PC-9 (cell line): Measurements from ENCODE around the gene PAF1. TPM values are rescaled to one million over a fixed set of nuclear protein-coding genes. Genes with fewer than 3 reads are reported as not detected.

ENCODE experiments used
- BruUV-seq: library from RNA; stranded (reverse); fragments of 400-500 nt; replicated peaks from 2 replicates; lab custom pipeline; 2021; lab: Mats Ljungman, UMichigan
- CTCF ChIA-PET: fragments of 300-600 bp; sonication (Branson Sonifier 250); formaldehyde crosslinking; loops from one replicate; lab custom pipeline; 2022; ENCODE audit warnings: antibody characterized with exemption; lab: Charles Lee
- POLR2A ChIA-PET: fragments of 300-600 bp; sonication (Branson Sonifier 250); formaldehyde crosslinking; loops from one replicate; lab custom pipeline; 2022; ENCODE audit warnings: antibody characterized with exemption; ENCODE audit not compliant: unreplicated experiment; lab: Charles Lee
- DNase-seq, 2 experiments: peaks; one replicate each; pipeline versions ENCODE4 v3.0.0 to v3.0.0-alpha.2; 2015 to 2022; ENCODE audit warnings: mixed read lengths in 1 of 2
- H2AFZ ChIP-seq: fragments of 200-600 bp; sonication (generic); 2 replicates; pipeline ENCODE4 v1.8.1; 2017; ENCODE audit warnings: antibody characterized with exemption
- H3F3A ChIP-seq: fragments of 200-600 bp; sonication (generic); 2 replicates; pipeline ENCODE4 v1.8.1; 2017; ENCODE audit warnings: antibody characterized with exemption, mild to moderate bottlenecking, low read depth; ENCODE audit not compliant: insufficient read depth
- H3K27ac ChIP-seq: fragments of 200-600 bp; sonication (generic); 2 replicates; pipeline ENCODE4 v1.6.1; 2016; ENCODE audit warnings: mixed run types
- H3K27me3 ChIP-seq: fragments of 200-600 bp; sonication (generic); 2 replicates; pipeline ENCODE4 v1.6.1; 2016; ENCODE audit warnings: low read depth, mixed run types; ENCODE audit not compliant: insufficient read depth
- H3K36me3 ChIP-seq: fragments of 200-600 bp; sonication (generic); 2 replicates; pipeline ENCODE4 v1.6.1; 2016; ENCODE audit warnings: low read depth, mixed run types
- H3K4me1 ChIP-seq: fragments of 200-600 bp; sonication (generic); replicated peaks from 2 replicates; pipeline ENCODE4 v1.6.1; 2016; ENCODE audit warnings: mixed run types; ENCODE audit not compliant: insufficient read depth
- H3K4me2 ChIP-seq: fragments of 200-600 bp; sonication (generic); 2 replicates; pipeline ENCODE4 v1.6.1; 2017; ENCODE audit warnings: mixed run types
- H3K4me3 ChIP-seq: fragments of 200-600 bp; sonication (generic); 2 replicates; pipeline ENCODE4 v1.6.1; 2016; ENCODE audit warnings: mixed run types
- H3K79me2 ChIP-seq: fragments of 200-600 bp; sonication (generic); 2 replicates; pipeline ENCODE4 v1.6.1; 2017; ENCODE audit warnings: low read depth, mixed run types
- H3K9me2 ChIP-seq: fragments of 200-600 bp; sonication (generic); 2 replicates; pipeline ENCODE4 v1.8.1; 2017; ENCODE audit warnings: mild to moderate bottlenecking; ENCODE audit not compliant: insufficient read depth
- H3K9me3 ChIP-seq: fragments of 200-600 bp; sonication (generic); 2 replicates; pipeline ENCODE4 v1.8.1; 2016; ENCODE audit warnings: low read depth; ENCODE audit not compliant: insufficient read depth
- H4K20me1 ChIP-seq: fragments of 200-600 bp; sonication (generic); 2 replicates; pipeline ENCODE4 v1.8.1; 2017; ENCODE audit not compliant: insufficient read depth
- EZH2 ChIP-seq: fragments of 200-600 bp; sonication (generic); IDR thresholded peaks from 2 replicates; pipeline ENCODE4 v1.8.0; 2017; ENCODE audit warnings: antibody characterized with exemption, low read depth
- intact Hi-C: fragments of 100-400 bp; cut with micrococcal nuclease; formaldehyde crosslinking; loops from one replicate; pipeline ENCODE4 v1.10.0; 2022; ENCODE audit not compliant: unreplicated experiment
- total RNA-seq: library from RNA; stranded (reverse); gene quantifications from 2 replicates; pipeline ENCODE4 v1.2.3, GENCODE V29; 2021
- TF ChIP-seq, protein P1 (sequence below): fragments of 200-600 bp; sonication (generic); conservative IDR thresholded peaks from 2 replicates; pipeline ENCODE4 v1.6.1; 2017; ENCODE audit warnings: mixed run types, antibody characterized with exemption, mild to moderate bottlenecking, moderate library complexity

PAF1 gene
- total RNA-seq, 1 experiment from 2014 or later: 61.1 TPM

DNA sequence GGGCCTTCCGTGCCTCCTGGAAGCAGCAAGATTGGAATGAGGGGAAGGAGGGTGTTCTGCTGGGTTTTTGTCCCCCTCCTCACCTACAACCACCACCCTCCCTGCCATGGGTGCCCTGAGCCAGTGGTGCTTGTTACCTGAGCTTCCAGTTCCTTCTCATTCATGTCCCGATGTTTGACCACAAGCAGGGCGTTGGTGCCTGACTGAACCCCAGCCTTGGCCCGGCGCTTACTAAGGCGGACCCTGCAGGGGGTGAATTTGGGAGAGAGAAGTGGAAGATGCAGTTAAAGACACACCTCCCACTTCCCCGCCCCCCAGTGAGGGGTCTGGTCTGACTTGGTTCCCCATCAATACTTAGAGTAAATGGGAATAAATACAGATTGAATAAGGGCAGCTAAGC, 4.3 kb downstream of the PAF1 start:
- Histone ChIP-seq H3K27ac (no peak overlapping the region), H3F3A (peaks cover 38% of the 10 kb centered on the region), H3K79me2 (peaks cover 16% of the 10 kb centered on the region), H3K4me1 (peaks cover 7% of the 10 kb centered on the region), H3K4me2 (no peak overlapping the region), H3K9me3 (no peaks in the 10 kb centered on the region), H4K20me1 (no peaks in the 10 kb centered on the region), H3K4me3 (no peak overlapping the region), H3K27me3 (no peaks in the 10 kb centered on the region), H3K36me3 (0 out of 2 replicates have a peak, but pooled peaks cover 7% of the 10 kb centered on the region), H2AFZ (no peak overlapping the region), H3K9me2 (no peaks in the 10 kb centered on the region)
- DNase-seq: no peak
- BruUV-seq: no TSS peak
- intact Hi-C loops: no loop called here
- CTCF ChIA-PET: no interaction called here
- POLR2A ChIA-PET: interaction anchor here (0.6 kb wide), 1 partner anchor 44 kb away, joined by 5 read pairs; no protein-coding TSS in a partner anchor
- TF ChIP-seq, protein P1, sequence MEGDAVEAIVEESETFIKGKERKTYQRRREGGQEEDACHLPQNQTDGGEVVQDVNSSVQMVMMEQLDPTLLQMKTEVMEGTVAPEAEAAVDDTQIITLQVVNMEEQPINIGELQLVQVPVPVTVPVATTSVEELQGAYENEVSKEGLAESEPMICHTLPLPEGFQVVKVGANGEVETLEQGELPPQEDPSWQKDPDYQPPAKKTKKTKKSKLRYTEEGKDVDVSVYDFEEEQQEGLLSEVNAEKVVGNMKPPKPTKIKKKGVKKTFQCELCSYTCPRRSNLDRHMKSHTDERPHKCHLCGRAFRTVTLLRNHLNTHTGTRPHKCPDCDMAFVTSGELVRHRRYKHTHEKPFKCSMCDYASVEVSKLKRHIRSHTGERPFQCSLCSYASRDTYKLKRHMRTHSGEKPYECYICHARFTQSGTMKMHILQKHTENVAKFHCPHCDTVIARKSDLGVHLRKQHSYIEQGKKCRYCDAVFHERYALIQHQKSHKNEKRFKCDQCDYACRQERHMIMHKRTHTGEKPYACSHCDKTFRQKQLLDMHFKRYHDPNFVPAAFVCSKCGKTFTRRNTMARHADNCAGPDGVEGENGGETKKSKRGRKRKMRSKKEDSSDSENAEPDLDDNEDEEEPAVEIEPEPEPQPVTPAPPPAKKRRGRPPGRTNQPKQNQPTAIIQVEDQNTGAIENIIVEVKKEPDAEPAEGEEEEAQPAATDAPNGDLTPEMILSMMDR: no peak
- TF ChIP-seq EZH2: no peak

DNA sequence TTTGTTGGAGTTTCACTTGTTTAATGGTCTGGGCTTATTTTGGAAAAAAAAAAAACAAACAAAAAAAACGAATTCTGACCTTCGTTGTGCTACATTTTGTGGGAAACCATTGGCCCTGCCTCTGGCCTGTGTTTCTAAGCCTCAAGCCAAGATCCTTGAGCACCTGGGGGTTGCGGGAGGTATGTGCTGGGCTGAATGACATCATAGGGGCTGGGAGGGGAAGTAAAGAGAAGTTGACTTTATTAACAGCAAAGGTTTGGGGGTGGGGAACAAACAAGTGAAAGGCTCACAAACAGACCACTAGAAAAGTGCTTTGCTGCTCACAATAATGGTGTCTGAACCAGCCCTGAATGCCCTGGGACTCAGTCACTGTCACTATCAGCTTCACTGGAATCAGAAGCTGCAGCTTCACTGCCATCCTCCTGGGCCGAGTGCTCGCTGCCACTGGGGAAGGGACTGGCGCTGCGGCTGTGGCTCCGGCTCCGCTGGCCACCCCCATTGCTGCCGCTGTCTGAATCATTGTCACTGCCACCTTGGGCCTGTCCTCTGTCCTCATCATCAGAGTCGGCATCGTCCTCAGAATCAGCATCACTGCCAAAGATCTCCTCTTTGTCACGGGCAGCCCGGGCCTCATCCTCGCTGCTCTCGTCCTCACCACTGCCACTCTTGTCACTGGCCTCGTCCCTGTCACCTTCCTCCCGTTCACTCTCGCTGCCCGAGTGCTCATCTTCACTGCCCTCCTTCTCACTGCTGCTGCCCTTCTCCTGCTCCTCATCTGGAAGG, 5.1 kb downstream of the PAF1 start:
- ChIA-PET CTCF (no interaction called here), POLR2A (interaction anchor here (0.6 kb wide), 1 partner anchor 43 kb away, joined by 5 read pairs; no protein-coding TSS in a partner anchor)
- TSS peak; percentile 4 for BruUV-seq
- Histone ChIP-seq H2AFZ (no peak overlapping the region), H3K27me3 (no peaks in the 10 kb centered on the region), H3F3A (peaks cover 40% of the 10 kb centered on the region), H3K36me3 (0 out of 2 replicates have a peak, but pooled peaks cover 13% of the 10 kb centered on the region), H3K4me3 (no peak overlapping the region), H3K4me2 (no peak overlapping the region), H3K9me3 (no peaks in the 10 kb centered on the region), H3K9me2 (no peaks in the 10 kb centered on the region), H3K79me2 (peaks cover 16% of the 10 kb centered on the region), H4K20me1 (no peaks in the 10 kb centered on the region), H3K4me1 (peaks cover 7% of the 10 kb centered on the region), H3K27ac (no peak overlapping the region)
- TF ChIP-seq EZH2: no peak
- TF ChIP-seq, protein P1: no peak
- intact Hi-C loops: no loop called here
- no peak for DNase-seq

DNA sequence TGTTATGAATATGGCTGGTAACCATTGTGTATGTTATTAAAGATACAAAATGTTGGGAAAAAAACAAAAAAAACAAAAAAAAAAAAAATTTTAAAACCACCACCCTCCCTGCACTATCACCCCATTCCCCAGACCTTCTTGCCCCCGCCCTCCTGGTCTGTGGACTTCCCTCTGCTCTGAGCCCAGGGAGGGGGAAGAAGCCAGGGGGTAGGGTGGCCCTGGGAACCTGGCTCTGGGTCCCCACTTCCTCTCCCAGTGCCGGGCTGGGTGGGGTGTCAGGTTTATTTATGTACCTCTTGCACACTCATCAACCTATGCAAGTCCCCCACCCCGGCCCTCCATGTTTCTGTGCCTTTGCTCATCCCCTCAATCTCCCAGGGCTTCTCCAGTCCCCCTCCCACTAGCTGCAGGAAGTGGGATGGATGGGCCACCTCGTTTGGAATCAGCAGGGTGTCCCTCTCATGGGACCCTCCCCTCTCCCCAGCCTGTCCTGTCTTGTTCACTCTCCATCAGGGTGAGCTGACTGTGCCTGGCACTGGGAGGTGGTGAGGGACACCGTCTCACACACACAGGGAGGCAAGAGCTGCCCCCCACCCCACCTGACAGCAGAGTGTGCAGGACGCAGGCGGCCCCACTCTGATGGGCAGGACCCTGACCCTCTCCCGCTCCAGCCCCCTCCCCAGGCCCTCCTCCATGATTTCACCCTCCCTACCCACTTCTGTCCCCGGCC, 5.9 kb downstream of the PAF1 start:
- BruUV-seq: TSS peak; percentile 48
- H3K4me1 ChIP-seq: peaks cover 4% of the 10 kb centered on the region
- ChIA-PET POLR2A (no interaction called here), CTCF (no interaction called here)
- peaks cover 10% of the 10 kb centered on the region for H3K79me2 ChIP-seq
- H4K20me1 ChIP-seq: no peaks in the 10 kb centered on the region
- intact Hi-C loops: no loop called here
- no peaks in the 10 kb centered on the region for H3K27me3 ChIP-seq
- DNase-seq: no peak
- H3K27ac ChIP-seq: no peak overlapping the region
- no peak overlapping the region for H3K4me2 ChIP-seq
- peaks cover 37% of the 10 kb centered on the region for H3F3A ChIP-seq
- H2AFZ ChIP-seq: no peak overlapping the region
- no peak overlapping the region for H3K4me3 ChIP-seq
- H3K9me2 ChIP-seq: no peaks in the 10 kb centered on the region
- TF ChIP-seq EZH2: no peak
- TF ChIP-seq, protein P1: no peak
- 0 out of 2 replicates have a peak, but pooled peaks cover 13% of the 10 kb centered on the region for H3K36me3 ChIP-seq
- no peaks in the 10 kb centered on the region for H3K9me3 ChIP-seq
